ENCODE results near the gene TMEM150C.

DNA sequence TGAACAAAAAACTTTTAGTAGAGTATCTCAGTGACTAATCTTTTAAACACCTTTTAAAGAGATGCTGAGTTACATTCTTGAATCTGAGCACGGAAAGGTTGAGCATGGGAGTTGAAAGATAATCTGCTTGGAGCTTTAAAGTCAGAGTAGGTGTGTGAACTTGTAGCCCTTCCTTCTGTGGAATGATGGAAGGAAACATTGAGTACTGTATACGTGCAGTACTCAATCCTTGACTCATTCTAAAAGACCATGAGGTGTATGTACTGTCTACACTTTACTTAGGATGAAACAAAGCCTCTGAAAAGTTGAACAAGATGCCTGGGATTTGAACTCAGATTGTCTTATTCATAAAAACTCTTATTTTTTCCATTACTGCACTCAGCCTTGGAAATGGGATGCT lies 128.0 kb downstream of the TMEM150C start:
- TF ChIP-seq, protein P1, sequence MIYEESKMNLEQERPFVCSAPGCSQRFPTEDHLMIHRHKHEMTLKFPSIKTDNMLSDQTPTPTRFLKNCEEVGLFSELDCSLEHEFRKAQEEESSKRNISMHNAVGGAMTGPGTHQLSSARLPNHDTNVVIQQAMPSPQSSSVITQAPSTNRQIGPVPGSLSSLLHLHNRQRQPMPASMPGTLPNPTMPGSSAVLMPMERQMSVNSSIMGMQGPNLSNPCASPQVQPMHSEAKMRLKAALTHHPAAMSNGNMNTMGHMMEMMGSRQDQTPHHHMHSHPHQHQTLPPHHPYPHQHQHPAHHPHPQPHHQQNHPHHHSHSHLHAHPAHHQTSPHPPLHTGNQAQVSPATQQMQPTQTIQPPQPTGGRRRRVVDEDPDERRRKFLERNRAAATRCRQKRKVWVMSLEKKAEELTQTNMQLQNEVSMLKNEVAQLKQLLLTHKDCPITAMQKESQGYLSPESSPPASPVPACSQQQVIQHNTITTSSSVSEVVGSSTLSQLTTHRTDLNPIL (CRISPR knock-in tag; IDR thresholded peaks at IDR 0.05; ENCODE audit: low read depth): no peak
- TF ChIP-seq ZNF70 (CRISPR knock-in tag; IDR thresholded peaks at IDR 0.05): no peak
- no peak for TF ChIP-seq GLIS3 (CRISPR knock-in tag; IDR thresholded peaks at IDR 0.05)
- TF ChIP-seq ZC3H10 (CRISPR knock-in tag; IDR thresholded peaks at IDR 0.05): no peak
- no peak for TF ChIP-seq ZFP3 (CRISPR knock-in tag; IDR thresholded peaks at IDR 0.05)
